GM12891 (cell line): ENCODE results near the gene DIP2B.

Experiments
- PAX5 ChIP-seq: IDR thresholded peaks from 2 replicates; pipeline ENCODE4 v1.6.1; 2011; ENCODE audit warnings: low read length, moderate library complexity, mild to moderate bottlenecking; ENCODE audit not compliant: insufficient read depth, severe bottlenecking
- POLR2A ChIP-seq: IDR thresholded peaks from 2 replicates; pipeline ENCODE4 v1.6.1; 2011; ENCODE audit warnings: low read depth, low read length, control low read depth
- SPI1 ChIP-seq: IDR thresholded peaks from 2 replicates; pipeline ENCODE4 v1.6.1; 2011; ENCODE audit warnings: low read depth, low read length, control low read depth

DNA sequence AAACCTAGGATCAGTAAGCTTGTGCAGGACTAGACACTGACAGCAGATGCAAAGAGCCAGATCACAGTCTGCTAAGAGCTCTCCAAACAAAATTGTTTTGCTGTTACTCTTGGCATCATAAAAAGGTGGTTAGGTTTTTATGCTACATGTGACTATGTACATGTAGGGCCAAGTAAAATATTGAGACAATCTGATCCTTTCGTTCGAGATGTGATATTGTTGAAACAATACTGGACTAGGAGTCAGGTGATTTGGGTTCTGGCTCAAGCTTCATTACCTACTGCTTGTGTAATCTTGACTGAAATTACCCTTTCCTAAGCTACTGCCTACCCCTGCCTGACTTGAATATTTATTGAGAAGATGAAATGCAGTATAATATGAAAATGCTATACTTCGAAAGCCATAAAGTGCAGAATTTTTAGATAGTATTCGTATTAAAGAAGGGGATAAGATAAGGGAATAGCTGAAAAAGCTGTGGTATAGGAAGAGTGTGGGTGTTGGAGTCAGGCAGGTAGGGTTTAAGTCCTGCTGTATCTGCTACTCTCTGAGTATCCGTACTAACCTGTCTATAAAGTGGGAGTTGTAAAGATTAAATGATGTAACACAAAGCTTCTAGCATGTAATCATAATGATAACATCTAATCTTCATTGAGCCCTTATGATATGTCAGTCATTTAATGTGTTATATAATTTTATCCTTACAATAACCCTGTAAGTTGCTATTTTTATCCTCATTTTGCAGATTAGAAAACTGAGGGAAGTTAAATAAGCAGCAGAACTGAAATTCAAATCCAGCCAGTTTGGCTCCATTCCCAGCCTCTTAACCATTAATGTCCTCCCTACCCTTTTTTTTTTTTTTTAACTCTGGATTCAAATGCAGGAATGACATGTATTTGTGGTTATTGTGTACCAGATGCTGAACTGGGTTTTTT is 220.5 kb downstream of the DIP2B start:
- TF ChIP-seq SPI1 (no peak), PAX5 (no peak), POLR2A (no peak)
